Measurements from ENCODE around the gene ZSWIM1.

GRCh38 chr20:45912344-45912682 lies 31.3 kb downstream of the ZSWIM1 start:
- TF ChIP-seq MAX (IDR thresholded peaks at IDR 0.05; ENCODE audit: insufficient read depth, insufficient read length) (no peak), CTCF (IDR thresholded peaks at IDR 0.05; ENCODE audit: extremely low read depth in 1 of 2, insufficient read depth in 1 of 2, low read depth in 1 of 2, low read length in 2 of 2) (no peak), POLR2A (IDR thresholded peaks at IDR 0.05; ENCODE audit: low read depth, low read length) (no peak), POLR2AphosphoS5 (IDR thresholded peaks at IDR 0.05; ENCODE audit: insufficient read depth, low read depth, low read length) (no peak), EZH2 (IDR thresholded peaks at IDR 0.05; ENCODE audit: borderline replicate concordance, low read depth, low read length, severe bottlenecking) (no peak), GATA2 (IDR thresholded peaks at IDR 0.05; ENCODE audit: insufficient read depth, insufficient read length, low read depth, low read length) (no peak), JUN (IDR thresholded peaks at IDR 0.05; ENCODE audit: borderline replicate concordance, insufficient read depth, insufficient read length, low read depth) (no peak)

All from endothelial cell of umbilical vein (primary cell).